OCI-LY7 (cell line): ENCODE data around the gene RAB3B.

ENCODE experiments used
- EZH2phosphoT487 ChIP-seq: fragments of 200-600 bp; sonication (generic); IDR thresholded peaks from 2 replicates; pipeline ENCODE4 v1.6.1; 2018; ENCODE audit warnings: low read depth, borderline replicate concordance, mild to moderate bottlenecking, mixed run types, antibody characterized with exemption, low read length, moderate library complexity, mixed read lengths
- TF ChIP-seq, protein P1 (sequence below): fragments of 200-600 bp; sonication (generic); conservative IDR thresholded peaks from 2 replicates; pipeline ENCODE4 v1.5.1; 2014; ENCODE audit warnings: mild to moderate bottlenecking, antibody characterized with exemption, low read length, moderate library complexity, mixed read lengths

DNA sequence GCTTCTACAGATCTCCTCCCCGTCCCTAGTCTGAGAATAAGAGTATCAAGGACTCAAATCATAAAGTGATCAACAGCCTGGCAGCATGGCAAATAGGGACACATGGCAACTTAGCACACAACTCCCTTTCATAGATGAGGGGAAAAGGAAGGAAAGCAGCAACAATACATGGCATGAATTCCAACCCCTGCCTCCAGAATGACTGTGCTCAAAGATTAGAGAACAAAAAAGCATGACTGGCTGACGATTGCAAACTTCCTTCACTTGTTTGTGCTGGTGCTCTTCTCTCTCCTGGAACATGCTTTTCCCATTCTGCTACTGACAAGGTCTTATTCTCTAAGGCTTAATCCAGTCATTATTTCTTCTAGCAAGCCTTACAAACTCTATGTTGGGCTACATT, 31.6 kb upstream of the RAB3B start:
- TF ChIP-seq, protein P1, sequence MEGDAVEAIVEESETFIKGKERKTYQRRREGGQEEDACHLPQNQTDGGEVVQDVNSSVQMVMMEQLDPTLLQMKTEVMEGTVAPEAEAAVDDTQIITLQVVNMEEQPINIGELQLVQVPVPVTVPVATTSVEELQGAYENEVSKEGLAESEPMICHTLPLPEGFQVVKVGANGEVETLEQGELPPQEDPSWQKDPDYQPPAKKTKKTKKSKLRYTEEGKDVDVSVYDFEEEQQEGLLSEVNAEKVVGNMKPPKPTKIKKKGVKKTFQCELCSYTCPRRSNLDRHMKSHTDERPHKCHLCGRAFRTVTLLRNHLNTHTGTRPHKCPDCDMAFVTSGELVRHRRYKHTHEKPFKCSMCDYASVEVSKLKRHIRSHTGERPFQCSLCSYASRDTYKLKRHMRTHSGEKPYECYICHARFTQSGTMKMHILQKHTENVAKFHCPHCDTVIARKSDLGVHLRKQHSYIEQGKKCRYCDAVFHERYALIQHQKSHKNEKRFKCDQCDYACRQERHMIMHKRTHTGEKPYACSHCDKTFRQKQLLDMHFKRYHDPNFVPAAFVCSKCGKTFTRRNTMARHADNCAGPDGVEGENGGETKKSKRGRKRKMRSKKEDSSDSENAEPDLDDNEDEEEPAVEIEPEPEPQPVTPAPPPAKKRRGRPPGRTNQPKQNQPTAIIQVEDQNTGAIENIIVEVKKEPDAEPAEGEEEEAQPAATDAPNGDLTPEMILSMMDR: no peak
- TF ChIP-seq EZH2phosphoT487: no peak
